Sigmoid colon (tissue), 3 donors: Measurements from ENCODE around the gene RFPL3.

Experiments used
- POLR2A ChIP-seq, 2 donors: fragments of 450-650 bp; IDR thresholded peaks; one replicate each; pipeline ENCODE4 v1.6.1; 2016; ENCODE audit warnings: antibody characterized with exemption in 2 of 2, mild to moderate bottlenecking in 2 of 2, moderate library complexity in 2 of 2
- TF ChIP-seq, protein P1 (sequence below), 4 experiments: fragments of 450-650 bp in 3 of 4; fragments of 200-600 bp in 1 of 4; IDR thresholded peaks; one replicate each; pipeline ENCODE4 v1.5.1; 2016 to 2019; ENCODE audit warnings: antibody characterized with exemption in 4 of 4, mild to moderate bottlenecking in 3 of 4, moderate library complexity in 2 of 4

DNA sequence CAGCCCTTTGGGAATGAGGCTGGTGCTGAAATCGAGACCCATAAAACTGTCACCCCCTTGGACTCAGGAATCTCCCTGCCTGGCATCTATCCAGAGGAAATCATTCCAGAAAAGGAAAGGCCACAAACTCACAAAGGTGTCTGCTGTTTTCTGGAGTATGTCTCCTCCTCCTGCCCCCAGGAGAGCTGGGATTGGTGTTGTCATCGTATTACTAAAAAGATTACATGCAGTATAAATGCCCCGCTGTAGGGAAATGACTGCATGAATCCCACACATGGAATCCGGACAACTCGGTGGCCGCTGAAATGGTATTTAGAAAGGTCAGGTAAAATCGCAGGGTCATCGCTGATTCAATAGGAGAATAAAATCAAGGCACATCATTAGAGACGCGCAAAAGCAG is 18.9 kb upstream of the RFPL3 start:
- TF ChIP-seq, protein P1, sequence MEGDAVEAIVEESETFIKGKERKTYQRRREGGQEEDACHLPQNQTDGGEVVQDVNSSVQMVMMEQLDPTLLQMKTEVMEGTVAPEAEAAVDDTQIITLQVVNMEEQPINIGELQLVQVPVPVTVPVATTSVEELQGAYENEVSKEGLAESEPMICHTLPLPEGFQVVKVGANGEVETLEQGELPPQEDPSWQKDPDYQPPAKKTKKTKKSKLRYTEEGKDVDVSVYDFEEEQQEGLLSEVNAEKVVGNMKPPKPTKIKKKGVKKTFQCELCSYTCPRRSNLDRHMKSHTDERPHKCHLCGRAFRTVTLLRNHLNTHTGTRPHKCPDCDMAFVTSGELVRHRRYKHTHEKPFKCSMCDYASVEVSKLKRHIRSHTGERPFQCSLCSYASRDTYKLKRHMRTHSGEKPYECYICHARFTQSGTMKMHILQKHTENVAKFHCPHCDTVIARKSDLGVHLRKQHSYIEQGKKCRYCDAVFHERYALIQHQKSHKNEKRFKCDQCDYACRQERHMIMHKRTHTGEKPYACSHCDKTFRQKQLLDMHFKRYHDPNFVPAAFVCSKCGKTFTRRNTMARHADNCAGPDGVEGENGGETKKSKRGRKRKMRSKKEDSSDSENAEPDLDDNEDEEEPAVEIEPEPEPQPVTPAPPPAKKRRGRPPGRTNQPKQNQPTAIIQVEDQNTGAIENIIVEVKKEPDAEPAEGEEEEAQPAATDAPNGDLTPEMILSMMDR (IDR thresholded peaks at IDR 0.05) = no peak
- TF ChIP-seq POLR2A (IDR thresholded peaks at IDR 0.05) = no peak
